ENCODE results near the gene SFTPA1. TPM values are rescaled to one million over a fixed set of nuclear protein-coding genes. Genes with fewer than 3 reads are reported as not detected.
"Not testable (repeated sequence)": the region's sequence is repeated elsewhere in the genome, so short reads cannot be mapped to it uniquely, and the experiment has no call there.

Gene SFTPA1
- total and polyA plus RNA-seq, 9 of the 15 experiments (the other 6 are each of a cell fraction or from before 2014, with no cell fraction given) = 0.04 to 3.5 (median 0.08) TPM; not detected in 5

- H3K36me3 ChIP-seq (ENCODE audit: control insufficient read depth, insufficient read depth, low read length); H2AFZ ChIP-seq (ENCODE audit: low read depth, low read length); H3K4me3 ChIP-seq; H4K20me1 ChIP-seq (replicated peaks; ENCODE audit: control insufficient read depth, insufficient read depth, low read length); H3K9ac ChIP-seq (ENCODE audit: insufficient read depth in 1 of 2, low read depth in 2 of 2, low read length in 2 of 2); H3K9me1 ChIP-seq (ENCODE audit: control insufficient read depth, insufficient read depth, low read length); DNase-seq (ENCODE audit: extremely low read depth in 1 of 4, low spot score in 3 of 4); H3K79me2 ChIP-seq (ENCODE audit: control insufficient read depth, insufficient read depth, low read length); H3K4me1 ChIP-seq (replicated peaks in 1 of 2; ENCODE audit: control insufficient read depth in 2 of 2, insufficient read depth in 2 of 2, low read length in 2 of 2); FAIRE-seq; intact Hi-C loops (cut with micrococcal nuclease); POLR2A ChIA-PET; H3K4me2 ChIP-seq (ENCODE audit: insufficient read depth, low read length); H3K27me3 ChIP-seq (ENCODE audit: control insufficient read depth in 2 of 2, insufficient read depth in 2 of 2, low read length in 2 of 2); H3K27ac ChIP-seq (ENCODE audit: extremely low read depth, low read depth, low read length); ATAC-seq; CTCF ChIA-PET (ENCODE audit: low intra/inter-chr PET ratio); BruUV-seq (replicated peaks); H3K9me3 ChIP-seq (replicated peaks; ENCODE audit: control insufficient read depth, insufficient read depth, low read depth, low read length): not testable (repeated sequence)
- TF ChIP-seq NFIX (CRISPR knock-in tag; IDR thresholded peaks at IDR 0.05; ENCODE audit: low read depth) (peak; percentile 91), NFIC (IDR thresholded peaks at IDR 0.05) (peak; percentile 96)
- 0% methylated on average over 2 of the region's 2 CpGs for WGBS (ENCODE audit: insufficient coverage, low coverage, missing lambda C conversion rate)
- in situ Hi-C loops (cut with MboI) = loop anchor here (5.0 kb wide), 1 partner anchor 170 kb away; no protein-coding TSS in a partner anchor
Observed at GRCh38 chr10:79652695-79653094, 42.0 kb downstream of the SFTPA1 start.

- BruUV-seq (replicated peaks); H3K36me3 ChIP-seq (ENCODE audit: control insufficient read depth, insufficient read depth, low read length); CTCF ChIA-PET (ENCODE audit: low intra/inter-chr PET ratio); in situ Hi-C loops (cut with MboI); H3K4me1 ChIP-seq (replicated peaks in 1 of 2; ENCODE audit: control insufficient read depth in 2 of 2, insufficient read depth in 2 of 2, low read length in 2 of 2); POLR2A ChIA-PET; H3K9me3 ChIP-seq (replicated peaks; ENCODE audit: control insufficient read depth, insufficient read depth, low read depth, low read length); ATAC-seq; FAIRE-seq; H3K79me2 ChIP-seq (ENCODE audit: control insufficient read depth, insufficient read depth, low read length); DNase-seq (ENCODE audit: extremely low read depth in 1 of 4, low spot score in 3 of 4); H3K4me3 ChIP-seq; H3K27ac ChIP-seq (ENCODE audit: extremely low read depth, low read depth, low read length); H4K20me1 ChIP-seq (replicated peaks; ENCODE audit: control insufficient read depth, insufficient read depth, low read length); H3K9ac ChIP-seq (ENCODE audit: insufficient read depth in 1 of 2, low read depth in 2 of 2, low read length in 2 of 2); H2AFZ ChIP-seq (ENCODE audit: low read depth, low read length); H3K27me3 ChIP-seq (ENCODE audit: control insufficient read depth in 2 of 2, insufficient read depth in 2 of 2, low read length in 2 of 2); H3K4me2 ChIP-seq (ENCODE audit: insufficient read depth, low read length); intact Hi-C loops (cut with micrococcal nuclease); H3K9me1 ChIP-seq (ENCODE audit: control insufficient read depth, insufficient read depth, low read length): not testable (repeated sequence)
Observed at GRCh38 chr10:79663287-79663686, 52.5 kb downstream of the SFTPA1 start.

- DNase-seq (ENCODE audit: extremely low read depth in 1 of 4, low spot score in 3 of 4); POLR2A ChIA-PET; H3K9me1 ChIP-seq (ENCODE audit: control insufficient read depth, insufficient read depth, low read length); intact Hi-C loops (cut with micrococcal nuclease); H3K79me2 ChIP-seq (ENCODE audit: control insufficient read depth, insufficient read depth, low read length); H3K4me1 ChIP-seq (replicated peaks in 1 of 2; ENCODE audit: control insufficient read depth in 2 of 2, insufficient read depth in 2 of 2, low read length in 2 of 2); H3K27me3 ChIP-seq (ENCODE audit: control insufficient read depth in 2 of 2, insufficient read depth in 2 of 2, low read length in 2 of 2); H2AFZ ChIP-seq (ENCODE audit: low read depth, low read length); FAIRE-seq; H3K36me3 ChIP-seq (ENCODE audit: control insufficient read depth, insufficient read depth, low read length); H4K20me1 ChIP-seq (replicated peaks; ENCODE audit: control insufficient read depth, insufficient read depth, low read length); ATAC-seq; BruUV-seq (replicated peaks); CTCF ChIA-PET (ENCODE audit: low intra/inter-chr PET ratio); in situ Hi-C loops (cut with MboI); H3K27ac ChIP-seq (ENCODE audit: extremely low read depth, low read depth, low read length); H3K9me3 ChIP-seq (replicated peaks; ENCODE audit: control insufficient read depth, insufficient read depth, low read depth, low read length); H3K9ac ChIP-seq (ENCODE audit: insufficient read depth in 1 of 2, low read depth in 2 of 2, low read length in 2 of 2); H3K4me3 ChIP-seq; H3K4me2 ChIP-seq (ENCODE audit: insufficient read depth, low read length): not testable (repeated sequence)
- 1% methylated on average over 4 of the region's 4 CpGs for WGBS (ENCODE audit: insufficient coverage, low coverage, missing lambda C conversion rate)
Observed at GRCh38 chr10:79664686-79665085, 53.9 kb downstream of the SFTPA1 start.

Measured in K562 (cell line).